K562 (cell line): ENCODE measurements around the gene KAZN. TPM values are rescaled to one million over a fixed set of nuclear protein-coding genes. Genes with fewer than 3 reads are reported as not detected.

Experiments
- AFF4 ChIP-seq: sonication (generic); formaldehyde crosslinking; IDR thresholded peaks from 2 replicates; pipeline ENCODE4 v1.8.0; 2023; ENCODE audit warnings: mild to moderate bottlenecking, missing genetic modification reagents
- CHD4 ChIP-seq: fragments of 200-600 bp; sonication (generic); IDR thresholded peaks from 3 replicates; pipeline ENCODE4 v1.6.1; 2012; ENCODE audit warnings: low read depth, mild to moderate bottlenecking, mixed read lengths, low read length, inconsistent platforms; ENCODE audit not compliant: insufficient read depth, insufficient replicate concordance, poor library complexity, severe bottlenecking
- EZH2 ChIP-seq: IDR thresholded peaks from 2 replicates; pipeline ENCODE4 v1.6.1; 2012; ENCODE audit warnings: low read depth, mild to moderate bottlenecking, inconsistent platforms, low read length, borderline replicate concordance
- GABPA ChIP-seq: fragments of 200-800 bp; sonication (Bioruptor generic); conservative IDR thresholded peaks from 2 replicates; pipeline ENCODE4 v1.6.1; 2016; ENCODE audit warnings: low read depth, missing genetic modification characterization, missing compliant biosample characterization
- GMEB1 ChIP-seq: fragments of 250-450 bp; sonication (Bioruptor Pico); IDR thresholded peaks from 2 replicates; pipeline ENCODE4 v1.4.0; 2020; ENCODE audit warnings: mild to moderate bottlenecking
- HDAC8 ChIP-seq: fragments of 450-650 bp; IDR thresholded peaks from 2 replicates; pipeline ENCODE4 v1.6.1; 2016; ENCODE audit warnings: mild to moderate bottlenecking, missing genetic modification characterization, moderate library complexity, missing compliant biosample characterization
- HNRNPUL1 ChIP-seq: fragments of 200-400 bp; formaldehyde crosslinking; IDR thresholded peaks from 2 replicates; pipeline ENCODE4 v1.6.1; 2017; ENCODE audit warnings: low read length
- LARP7 ChIP-seq: fragments of 450-650 bp; IDR thresholded peaks from 2 replicates; pipeline ENCODE4 v1.6.1; 2016
- MLX ChIP-seq, 2 experiments: fragments of 450-650 bp in 1 of 2; sonication (generic) in 1 of 2; formaldehyde crosslinking; conservative IDR thresholded peaks; 2 replicates each; pipeline versions ENCODE4 v1.4.0 to v1.8.1; 2020 to 2022; ENCODE audit warnings: mild to moderate bottlenecking in 1 of 2, missing genetic modification reagents in 1 of 2
- MTA1 ChIP-seq: fragments of 450-650 bp; IDR thresholded peaks from 2 replicates; pipeline ENCODE4 v1.6.1; 2017; ENCODE audit warnings: borderline replicate concordance
- NBN ChIP-seq: fragments of 450-650 bp; IDR thresholded peaks from 2 replicates; pipeline ENCODE4 v1.6.1; 2016; ENCODE audit warnings: low read depth, mild to moderate bottlenecking
- NR2C1 ChIP-seq, 2 experiments: fragments of 450-650 bp; IDR thresholded peaks; 2 replicates each; pipeline ENCODE4 v1.6.1; 2017; ENCODE audit warnings: mild to moderate bottlenecking in 2 of 2, antibody characterized with exemption in 1 of 2, inconsistent platforms in 1 of 2, missing compliant biosample characterization in 1 of 2, missing genetic modification characterization in 1 of 2
- NRF1 ChIP-seq, 2 experiments: fragments of 450-650 bp; IDR thresholded peaks in 1 of 2; conservative IDR thresholded peaks in 1 of 2; 2 replicates each; pipeline ENCODE4 v1.6.1; 2014; ENCODE audit warnings: mild to moderate bottlenecking in 2 of 2
- PCBP1 ChIP-seq: fragments of 200-400 bp; formaldehyde crosslinking; IDR thresholded peaks from 2 replicates; pipeline ENCODE4 v1.6.1; 2018; ENCODE audit warnings: mild to moderate bottlenecking, low read depth, low read length; ENCODE audit not compliant: poor library complexity, severe bottlenecking
- PYGO2 ChIP-seq: fragments of 450-650 bp; IDR thresholded peaks from 2 replicates; pipeline ENCODE4 v1.6.1; 2016; ENCODE audit warnings: mild to moderate bottlenecking, missing genetic modification characterization, moderate library complexity, missing compliant biosample characterization
- SMARCA5 ChIP-seq: fragments of 450-650 bp; IDR thresholded peaks from 2 replicates; pipeline ENCODE4 v1.6.1; 2016
- SNRNP70 ChIP-seq: fragments of 200-400 bp; formaldehyde crosslinking; optimal IDR thresholded peaks from 2 replicates; pipeline ENCODE3; 2017; ENCODE audit warnings: low read depth, low read length
- STAG1 ChIP-seq: sonication (generic); formaldehyde crosslinking; IDR thresholded peaks from 2 replicates; pipeline ENCODE4 v1.5.0; 2020; ENCODE audit warnings: missing genetic modification reagents, borderline replicate concordance
- ZFP30 ChIP-seq: fragments of 250-450 bp; sonication (Bioruptor Pico); IDR thresholded peaks from 2 replicates; pipeline ENCODE4 v1.8.0; 2022; ENCODE audit warnings: moderate library complexity, mild to moderate bottlenecking, inconsistent platforms, borderline replicate concordance
- ZFX ChIP-seq: sonication (generic); formaldehyde crosslinking; IDR thresholded peaks from 2 replicates; pipeline ENCODE4 v1.8.0; 2022; ENCODE audit warnings: mild to moderate bottlenecking, missing genetic modification reagents, moderate library complexity
- ZNF780A ChIP-seq: fragments of 250-450 bp; sonication (Bioruptor Pico); IDR thresholded peaks from 2 replicates; pipeline ENCODE4 v1.5.0; 2021; ENCODE audit warnings: mild to moderate bottlenecking
- polyA plus RNA-seq, 8 experiments: library from polyadenylated mRNA; depleted of rRNA in 4 of 8; stranded (reverse) in 5 of 8; unstranded in 3 of 8; fragments of >200 nt; fragmentation: Nextera tagmentation in 2 of 8; fragmentation: Illumina TruSeq in 1 of 8; extraction: Ambion mirVana in 2 of 8; extraction: Trizol in 1 of 8; gene quantifications; 2 replicates each; pipeline versions ENCODE4 v1.2.1 to v1.2.3, GENCODE V29; 2011 to 2014; ENCODE audit warnings: inconsistent platforms in 1 of 8, missing spikeins in 1 of 8
- total RNA-seq, 7 experiments: library from RNA; depleted of rRNA in 6 of 7; stranded (reverse); fragments of >200 nt in 6 of 7; fragmentation: Illumina TruSeq in 2 of 7; extraction: Trizol in 2 of 7; gene quantifications; 2 replicates each; pipeline versions ENCODE4 v1.2.1 to v1.2.3, GENCODE V29; 2011 to 2021; ENCODE audit warnings: low replicate concordance in 1 of 7

Gene KAZN
- total and polyA plus RNA-seq, 9 of the 15 experiments (the other 6 are each of a cell fraction or from before 2014, with no cell fraction given), result 2.1 to 21.6 (median 5.4) TPM

GRCh38 chr1:15153184-15153841 is 554.8 kb downstream of the KAZN start, which contains the start of gene TMEM51 (continued):
- TF ChIP-seq GABPA, result 0 out of 2 replicates have a peak, but pooled peaks have one; percentile 31
- TF ChIP-seq NBN, result no peak
- TF ChIP-seq MLX (CRISPR knock-in tag; conservative IDR thresholded peaks at IDR 0.05), result no peak
- no peak for TF ChIP-seq SMARCA5
- peak; percentile 42 for TF ChIP-seq ZFX
- TF ChIP-seq HDAC8 (tag), result no peak
- TF ChIP-seq ZNF780A (CRISPR knock-in tag), result no peak
- no peak for TF ChIP-seq HNRNPUL1
- no peak for TF ChIP-seq SNRNP70
- no peak for TF ChIP-seq PYGO2 (tag)
- peak; percentile 9; the same call in 1 of the 2 replicates for TF ChIP-seq STAG1
- no peak for TF ChIP-seq CHD4
- peak; percentile 37 for TF ChIP-seq PCBP1
- no peak for TF ChIP-seq GMEB1 (CRISPR knock-in tag)
- TF ChIP-seq NR2C1 (IDR thresholded peaks at IDR 0.05), result no peak
- no peak for TF ChIP-seq NR2C1 (tag; IDR thresholded peaks at IDR 0.05)
- TF ChIP-seq EZH2, result peak; percentile 95; the same call in 1 of the 2 replicates
- TF ChIP-seq LARP7, result no peak
- TF ChIP-seq MTA1, result no peak
- TF ChIP-seq AFF4 (CRISPR knock-in tag), result 0 out of 2 replicates have a peak, but pooled peaks have one; percentile 55
- TF ChIP-seq ZFP30, result no peak
- peak; percentile 51 to 52 for TF ChIP-seq NRF1 (conservative IDR thresholded peaks at IDR 0.05 in 1 of 2, IDR thresholded peaks at IDR 0.05 in 1 of 2)
